ENCODE data around the gene SLC23A2. TPM values are rescaled to one million over a fixed set of nuclear protein-coding genes. Genes with fewer than 3 reads are reported as not detected.

SLC23A2 gene
- total and polyA plus RNA-seq, 7 donors = 0.60 to 15.2 (median 10.9) TPM

- TF ChIP-seq POLR2AphosphoS5 (IDR thresholded peaks at IDR 0.05) (no peak), EP300 (IDR thresholded peaks at IDR 0.05) (no peak), POLR2A (IDR thresholded peaks at IDR 0.05) (no peak), CTCF (IDR thresholded peaks at IDR 0.05) (no peak)
- H3K4me3 ChIP-seq = no peak overlapping the region
- WGBS, 2 donors = 84 to 92% methylated on average over 11 of the region's 11 CpGs
Observed at GRCh38 chr20:4887586-4887985, 113.7 kb downstream of the SLC23A2 start.

GRCh38 chr20:4886771-4887527 is 114.4 kb downstream of the SLC23A2 start:
- no peaks in the 10 kb centered on the region for H3K4me1 ChIP-seq
- TF ChIP-seq POLR2A (IDR thresholded peaks at IDR 0.05) (no peak), POLR2AphosphoS5 (IDR thresholded peaks at IDR 0.05) (no peak), CTCF (IDR thresholded peaks at IDR 0.05) (no peak)
- H3K4me3 ChIP-seq = no peak overlapping the region
- H3K9me3 ChIP-seq = no peaks in the 10 kb centered on the region
- WGBS, 2 donors = 91 to 93% methylated on average over 8 of the region's 8 CpGs
- no peak for DNase-seq
- no peaks in the 10 kb centered on the region for H3K27me3 ChIP-seq
- intact Hi-C loops (cut with DNase I) = no loop called here
- H3K36me3 ChIP-seq = peaks cover 0 to 37% (median 3%) of the 10 kb centered on the region in 4 donors
- no peak overlapping the region for H3K27ac ChIP-seq

More at GRCh38 chr20:4887586-4887985, 113.7 kb downstream of the SLC23A2 start:
- H3K9me3 ChIP-seq = no peaks in the 10 kb centered on the region
- H3K27ac ChIP-seq = no peak overlapping the region
- peaks cover 0 to 37% (median 3%) of the 10 kb centered on the region in 4 donors for H3K36me3 ChIP-seq
- intact Hi-C loops (cut with DNase I) = no loop called here
- H3K4me1 ChIP-seq = no peaks in the 10 kb centered on the region
- peak; percentile 10 for DNase-seq
- no peaks in the 10 kb centered on the region for H3K27me3 ChIP-seq

GRCh38 chr20:4885877-4886276 is 115.4 kb downstream of the SLC23A2 start:
- TF ChIP-seq POLR2A (IDR thresholded peaks at IDR 0.05) (no peak), EP300 (IDR thresholded peaks at IDR 0.05) (no peak), CTCF (IDR thresholded peaks at IDR 0.05) (no peak), POLR2AphosphoS5 (IDR thresholded peaks at IDR 0.05) (no peak)
- H3K27me3 ChIP-seq = no peaks in the 10 kb centered on the region
- H3K9me3 ChIP-seq = no peaks in the 10 kb centered on the region
- WGBS, 2 donors = 63 to 89% methylated on average over 8 of the region's 8 CpGs
- no peak overlapping the region for H3K4me3 ChIP-seq
- no peaks in the 10 kb centered on the region for H3K4me1 ChIP-seq
- DNase-seq = no peak
- intact Hi-C loops (cut with DNase I) = no loop called here
- peaks cover 0 to 47% (median 3%) of the 10 kb centered on the region in 4 donors for H3K36me3 ChIP-seq
- no peak overlapping the region for H3K27ac ChIP-seq

GRCh38 chr20:4883546-4883945 is 117.8 kb downstream of the SLC23A2 start:
- Histone ChIP-seq H3K4me1 (no peaks in the 10 kb centered on the region), H3K36me3 (peaks cover 0 to 48% (median 3%) of the 10 kb centered on the region in 4 donors), H3K27me3 (no peaks in the 10 kb centered on the region), H3K27ac (no peak overlapping the region), H3K4me3 (no peak overlapping the region), H3K9me3 (no peaks in the 10 kb centered on the region)
- TF ChIP-seq EP300 (IDR thresholded peaks at IDR 0.05) (no peak), POLR2AphosphoS5 (IDR thresholded peaks at IDR 0.05) (no peak), POLR2A (IDR thresholded peaks at IDR 0.05) (no peak)
- 93 to 96% methylated on average over 7 of the region's 7 CpGs for WGBS, 2 donors
- intact Hi-C loops (cut with DNase I) = no loop called here
- no peak for DNase-seq

GRCh38 chr20:4883051-4883450 is 118.3 kb downstream of the SLC23A2 start:
- TF ChIP-seq CTCF (IDR thresholded peaks at IDR 0.05) = no peak
- no peak for TF ChIP-seq POLR2A (IDR thresholded peaks at IDR 0.05)
- TF ChIP-seq EP300 (IDR thresholded peaks at IDR 0.05) = no peak
- no peak for TF ChIP-seq POLR2AphosphoS5 (IDR thresholded peaks at IDR 0.05)
- intact Hi-C loops (cut with DNase I) = no loop called here
- no peak overlapping the region for H3K27ac ChIP-seq
- H3K27me3 ChIP-seq = no peaks in the 10 kb centered on the region
- DNase-seq = no peak
- peaks cover 0 to 47% (median 3%) of the 10 kb centered on the region in 4 donors for H3K36me3 ChIP-seq
- H3K9me3 ChIP-seq = no peaks in the 10 kb centered on the region
- H3K4me1 ChIP-seq = no peaks in the 10 kb centered on the region
- no peak overlapping the region for H3K4me3 ChIP-seq
- 89 to 93% methylated on average over 3 of the region's 3 CpGs for WGBS, 2 donors

Data from sigmoid colon (tissue), 7 donors.